Right lobe of liver (tissue), 4 donors: ENCODE results near the gene ACACA.

Experiments used
- POLR2A ChIP-seq: fragments of 450-650 bp; IDR thresholded peaks from one replicate; pipeline ENCODE4 v1.6.1; 2017; ENCODE audit warnings: antibody characterized with exemption, mild to moderate bottlenecking
- TF ChIP-seq, protein P1 (sequence below), 4 donors: fragments of 200-600 bp in 3 of 4; fragments of 450-650 bp in 1 of 4; IDR thresholded peaks; one replicate each; pipeline versions ENCODE4 v1.5.1 to v1.8.0; 2016 to 2022; ENCODE audit warnings: antibody characterized with exemption in 4 of 4, mild to moderate bottlenecking in 2 of 4
- donor health status: DM: no; HTN: no; CAD: no.
- donor health status: DM: no; HTN: no; CAD: no.
- donor health status: DM: no; HTN: yes; CAD: no.

GRCh38 chr17:37211136-37211535 is 195.5 kb downstream of the ACACA start:
- TF ChIP-seq POLR2A: no peak
- TF ChIP-seq, protein P1, sequence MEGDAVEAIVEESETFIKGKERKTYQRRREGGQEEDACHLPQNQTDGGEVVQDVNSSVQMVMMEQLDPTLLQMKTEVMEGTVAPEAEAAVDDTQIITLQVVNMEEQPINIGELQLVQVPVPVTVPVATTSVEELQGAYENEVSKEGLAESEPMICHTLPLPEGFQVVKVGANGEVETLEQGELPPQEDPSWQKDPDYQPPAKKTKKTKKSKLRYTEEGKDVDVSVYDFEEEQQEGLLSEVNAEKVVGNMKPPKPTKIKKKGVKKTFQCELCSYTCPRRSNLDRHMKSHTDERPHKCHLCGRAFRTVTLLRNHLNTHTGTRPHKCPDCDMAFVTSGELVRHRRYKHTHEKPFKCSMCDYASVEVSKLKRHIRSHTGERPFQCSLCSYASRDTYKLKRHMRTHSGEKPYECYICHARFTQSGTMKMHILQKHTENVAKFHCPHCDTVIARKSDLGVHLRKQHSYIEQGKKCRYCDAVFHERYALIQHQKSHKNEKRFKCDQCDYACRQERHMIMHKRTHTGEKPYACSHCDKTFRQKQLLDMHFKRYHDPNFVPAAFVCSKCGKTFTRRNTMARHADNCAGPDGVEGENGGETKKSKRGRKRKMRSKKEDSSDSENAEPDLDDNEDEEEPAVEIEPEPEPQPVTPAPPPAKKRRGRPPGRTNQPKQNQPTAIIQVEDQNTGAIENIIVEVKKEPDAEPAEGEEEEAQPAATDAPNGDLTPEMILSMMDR (IDR thresholded peaks at IDR 0.05): no peak
